ENCODE data around the gene PAPPA2.

The PAPPA2 gene

GRCh38 chr1:176786274-176786673 lies 323.3 kb downstream of the PAPPA2 start:
- Mint-ChIP-seq H3K27me3 (no peaks in the 10 kb centered on the region), H3K27ac (no peak overlapping the region), H3K4me1 (ENCODE audit: low read depth in 2 of 2) (no peaks in the 10 kb centered on the region), H3K9me3 (peaks cover 0 to 3% of the 10 kb centered on the region in 2 donors), H3K4me3 (no peak overlapping the region), H3K36me3 (ENCODE audit: insufficient read depth) (no peaks in the 10 kb centered on the region)
- DNase-seq = no peak
- ATAC-seq (replicated peaks) = no peak

- Mint-ChIP-seq H3K27me3 (no peaks in the 10 kb centered on the region), H3K36me3 (ENCODE audit: insufficient read depth) (no peaks in the 10 kb centered on the region), H3K9me3 (peaks cover 3 to 5% of the 10 kb centered on the region in 2 donors), H3K27ac (no peak overlapping the region), H3K4me3 (no peak overlapping the region), H3K4me1 (ENCODE audit: low read depth in 2 of 2) (no peaks in the 10 kb centered on the region)
- no peak for DNase-seq
- ATAC-seq (replicated peaks) = no peak
Observed at GRCh38 chr1:176789571-176790090, 326.7 kb downstream of the PAPPA2 start.

GRCh38 chr1:176790786-176791185 lies 327.8 kb downstream of the PAPPA2 start:
- H3K27ac Mint-ChIP-seq = no peak overlapping the region
- no peak for ATAC-seq (replicated peaks)
- no peaks in the 10 kb centered on the region for H3K36me3 Mint-ChIP-seq (ENCODE audit: insufficient read depth)
- H3K4me1 Mint-ChIP-seq (ENCODE audit: low read depth in 2 of 2) = no peaks in the 10 kb centered on the region
- no peaks in the 10 kb centered on the region for H3K27me3 Mint-ChIP-seq
- no peak for DNase-seq
- H3K9me3 Mint-ChIP-seq = peaks cover 0 to 7% of the 10 kb centered on the region in 2 donors
- H3K4me3 Mint-ChIP-seq = no peak overlapping the region

GRCh38 chr1:176791906-176792305 lies 328.9 kb downstream of the PAPPA2 start:
- H3K9me3 Mint-ChIP-seq = peaks cover 2 to 7% of the 10 kb centered on the region in 2 donors
- no peak overlapping the region for H3K4me3 Mint-ChIP-seq
- H3K27ac Mint-ChIP-seq = no peak overlapping the region
- no peaks in the 10 kb centered on the region for H3K4me1 Mint-ChIP-seq (ENCODE audit: low read depth in 2 of 2)
- H3K27me3 Mint-ChIP-seq = no peaks in the 10 kb centered on the region
- DNase-seq (no peak), ATAC-seq (replicated peaks) (no peak)
- H3K36me3 Mint-ChIP-seq (ENCODE audit: insufficient read depth) = no peaks in the 10 kb centered on the region

- H3K4me3 Mint-ChIP-seq = no peak overlapping the region
- no peak for ATAC-seq (replicated peaks)
- peaks cover 4% of the 10 kb centered on the region for H3K36me3 Mint-ChIP-seq (ENCODE audit: insufficient read depth)
- no peak for DNase-seq
- H3K27ac Mint-ChIP-seq = no peak overlapping the region
- no peaks in the 10 kb centered on the region for H3K4me1 Mint-ChIP-seq (ENCODE audit: low read depth in 2 of 2)
- peaks cover 2 to 7% of the 10 kb centered on the region in 2 donors for H3K9me3 Mint-ChIP-seq
- H3K27me3 Mint-ChIP-seq = no peaks in the 10 kb centered on the region
Observed at GRCh38 chr1:176794897-176795508, 332.0 kb downstream of the PAPPA2 start.

- no peak for ATAC-seq (replicated peaks)
- peaks cover 2 to 7% of the 10 kb centered on the region in 2 donors for H3K9me3 Mint-ChIP-seq
- no peaks in the 10 kb centered on the region for H3K4me1 Mint-ChIP-seq (ENCODE audit: low read depth in 2 of 2)
- no peak overlapping the region for H3K4me3 Mint-ChIP-seq
- peaks cover 4% of the 10 kb centered on the region for H3K36me3 Mint-ChIP-seq (ENCODE audit: insufficient read depth)
- no peak overlapping the region for H3K27ac Mint-ChIP-seq
- H3K27me3 Mint-ChIP-seq = no peaks in the 10 kb centered on the region
- no peak for DNase-seq
Observed at GRCh38 chr1:176795929-176796328, 333.0 kb downstream of the PAPPA2 start.

GRCh38 chr1:176796583-176796982 lies 333.6 kb downstream of the PAPPA2 start:
- Mint-ChIP-seq H3K36me3 (ENCODE audit: insufficient read depth) (peaks cover 4% of the 10 kb centered on the region), H3K27me3 (no peaks in the 10 kb centered on the region), H3K9me3 (peaks cover 2 to 7% of the 10 kb centered on the region in 2 donors), H3K4me1 (ENCODE audit: low read depth in 2 of 2) (no peaks in the 10 kb centered on the region), H3K27ac (no peak overlapping the region), H3K4me3 (no peak overlapping the region)
- DNase-seq (no peak), ATAC-seq (replicated peaks) (no peak)

- H3K36me3 Mint-ChIP-seq (ENCODE audit: insufficient read depth) = peaks cover 4% of the 10 kb centered on the region
- no peak overlapping the region for H3K27ac Mint-ChIP-seq
- H3K4me3 Mint-ChIP-seq = no peak overlapping the region
- peaks cover 2 to 5% of the 10 kb centered on the region in 2 donors for H3K9me3 Mint-ChIP-seq
- no peaks in the 10 kb centered on the region for H3K27me3 Mint-ChIP-seq
- no peak for ATAC-seq (replicated peaks)
- H3K4me1 Mint-ChIP-seq (ENCODE audit: low read depth in 2 of 2) = no peaks in the 10 kb centered on the region
- DNase-seq = no peak
Observed at GRCh38 chr1:176799327-176799726, 336.4 kb downstream of the PAPPA2 start.

- Mint-ChIP-seq H3K36me3 (ENCODE audit: insufficient read depth) (peaks cover 4% of the 10 kb centered on the region), H3K4me3 (no peak overlapping the region), H3K27me3 (no peaks in the 10 kb centered on the region), H3K9me3 (no peaks in the 10 kb centered on the region), H3K4me1 (ENCODE audit: low read depth in 2 of 2) (no peaks in the 10 kb centered on the region), H3K27ac (no peak overlapping the region)
- ATAC-seq (replicated peaks) (no peak), DNase-seq (no peak)
Observed at GRCh38 chr1:176800978-176801513, 338.1 kb downstream of the PAPPA2 start.

- no peaks in the 10 kb centered on the region for H3K27me3 Mint-ChIP-seq
- H3K9me3 Mint-ChIP-seq = no peaks in the 10 kb centered on the region
- H3K27ac Mint-ChIP-seq = no peak overlapping the region
- H3K4me1 Mint-ChIP-seq (ENCODE audit: low read depth in 2 of 2) = no peaks in the 10 kb centered on the region
- H3K36me3 Mint-ChIP-seq (ENCODE audit: insufficient read depth) = peaks cover 4% of the 10 kb centered on the region
- no peak for DNase-seq
- no peak for ATAC-seq (replicated peaks)
- H3K4me3 Mint-ChIP-seq = no peak overlapping the region
Observed at GRCh38 chr1:176801514-176802020, 338.6 kb downstream of the PAPPA2 start.

- ATAC-seq (replicated peaks) (no peak), DNase-seq (no peak)
- peaks cover 4% of the 10 kb centered on the region for H3K36me3 Mint-ChIP-seq (ENCODE audit: insufficient read depth)
- no peaks in the 10 kb centered on the region for H3K9me3 Mint-ChIP-seq
- H3K27ac Mint-ChIP-seq = no peak overlapping the region
- H3K4me1 Mint-ChIP-seq (ENCODE audit: low read depth in 2 of 2) = no peaks in the 10 kb centered on the region
- H3K27me3 Mint-ChIP-seq = no peaks in the 10 kb centered on the region
- no peak overlapping the region for H3K4me3 Mint-ChIP-seq
Observed at GRCh38 chr1:176802316-176802715, 339.3 kb downstream of the PAPPA2 start.

- no peak overlapping the region for H3K4me3 Mint-ChIP-seq
- no peaks in the 10 kb centered on the region for H3K27me3 Mint-ChIP-seq
- H3K27ac Mint-ChIP-seq = no peak overlapping the region
- H3K4me1 Mint-ChIP-seq (ENCODE audit: low read depth in 2 of 2) = no peaks in the 10 kb centered on the region
- no peak for ATAC-seq (replicated peaks)
- no peaks in the 10 kb centered on the region for H3K36me3 Mint-ChIP-seq (ENCODE audit: insufficient read depth)
- no peak for DNase-seq
- H3K9me3 Mint-ChIP-seq = no peaks in the 10 kb centered on the region
Observed at GRCh38 chr1:176803042-176803441, 340.1 kb downstream of the PAPPA2 start.

GRCh38 chr1:176803596-176803995 lies 340.6 kb downstream of the PAPPA2 start:
- Mint-ChIP-seq H3K27me3 (no peaks in the 10 kb centered on the region), H3K27ac (no peak overlapping the region), H3K36me3 (ENCODE audit: insufficient read depth) (no peaks in the 10 kb centered on the region), H3K4me1 (ENCODE audit: low read depth in 2 of 2) (no peaks in the 10 kb centered on the region), H3K4me3 (no peak overlapping the region), H3K9me3 (no peaks in the 10 kb centered on the region)
- ATAC-seq (replicated peaks) (no peak), DNase-seq (no peak)

- no peak overlapping the region for H3K4me3 Mint-ChIP-seq
- ATAC-seq (replicated peaks) (no peak), DNase-seq (no peak)
- peaks cover 0 to 2% of the 10 kb centered on the region in 2 donors for H3K9me3 Mint-ChIP-seq
- H3K27ac Mint-ChIP-seq = no peak overlapping the region
- H3K36me3 Mint-ChIP-seq (ENCODE audit: insufficient read depth) = no peaks in the 10 kb centered on the region
- H3K4me1 Mint-ChIP-seq (ENCODE audit: low read depth in 2 of 2) = no peaks in the 10 kb centered on the region
- no peaks in the 10 kb centered on the region for H3K27me3 Mint-ChIP-seq
Observed at GRCh38 chr1:176809292-176809691, 346.3 kb downstream of the PAPPA2 start.
